ENCODE results near the gene RHOBTB1.

RHOBTB1 gene

DNA sequence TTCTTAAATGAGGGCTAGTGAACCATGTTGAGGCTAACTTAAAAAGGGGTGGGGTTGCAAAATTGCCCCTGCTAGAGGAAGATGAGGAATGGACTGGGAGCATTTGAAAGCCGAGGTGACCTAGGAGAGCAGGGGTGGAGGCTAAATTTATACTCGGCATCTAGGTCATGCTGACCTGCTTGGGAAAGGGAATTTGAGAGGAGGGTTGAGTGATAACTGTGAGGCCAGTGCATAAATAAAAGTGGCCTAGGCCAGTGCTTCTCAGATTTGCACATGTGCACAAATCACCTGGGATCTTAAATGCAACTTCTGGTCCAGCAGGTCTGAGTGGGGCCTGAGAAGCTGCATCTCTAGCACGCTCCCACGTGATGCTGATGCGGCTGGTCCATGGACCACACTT, 95.3 kb downstream of the RHOBTB1 start:
- H2BK12ac ChIP-seq (ENCODE audit: low read length) = no peak overlapping the region
- no peak overlapping the region for H3K18ac ChIP-seq (ENCODE audit: low read length)
- H3K36me3 ChIP-seq (ENCODE audit: control insufficient read depth in 1 of 2, insufficient read depth in 2 of 2, low read length in 2 of 2) = no peaks in the 10 kb centered on the region
- H2BK5ac ChIP-seq (ENCODE audit: low read depth, low read length, poor library complexity) = no peak overlapping the region
- H2BK120ac ChIP-seq (ENCODE audit: insufficient read depth, low read length, poor library complexity) = no peak overlapping the region
- no peak overlapping the region for H3K14ac ChIP-seq (ENCODE audit: low read length)
- H3K4ac ChIP-seq (ENCODE audit: low read depth, low read length) = no peak overlapping the region
- no peak overlapping the region for H3K23ac ChIP-seq (ENCODE audit: low read length)
- H4K91ac ChIP-seq (ENCODE audit: low read depth, low read length) = no peak overlapping the region
- no peak overlapping the region for H3K4me3 ChIP-seq (ENCODE audit: low read depth, low read length)
- no peak overlapping the region for H3K4me2 ChIP-seq (ENCODE audit: low read length)
- no peak overlapping the region for H4K12ac ChIP-seq (ENCODE audit: low read depth, low read length)
- H4K8ac ChIP-seq (ENCODE audit: low read depth, low read length) = no peak overlapping the region
- no peaks in the 10 kb centered on the region for H3K9me3 ChIP-seq (ENCODE audit: insufficient read depth, low read depth, low read length)
- WGBS (ENCODE audit: extremely low coverage, insufficient coverage, insufficient read length) = no CpG with 5 or more reads among the region's 5 CpGs
- no peaks in the 10 kb centered on the region for H3K27me3 ChIP-seq (ENCODE audit: insufficient read depth, low read length)
- no peaks in the 10 kb centered on the region for H3K79me1 ChIP-seq (ENCODE audit: low read length)
- no peak overlapping the region for H3K27ac ChIP-seq (ENCODE audit: low read depth, low read length)
- peaks cover 0 to 4% of the 10 kb centered on the region in 2 experiments for H3K4me1 ChIP-seq (ENCODE audit: control insufficient read depth in 1 of 2, insufficient read depth in 2 of 2, low read length in 2 of 2)
- no peak for DNase-seq
- no peak overlapping the region for H2AK5ac ChIP-seq (ENCODE audit: low read length)
- no peaks in the 10 kb centered on the region for H3K79me2 ChIP-seq (ENCODE audit: control insufficient read depth, insufficient read depth, low read length, poor library complexity)
- no peak overlapping the region for H2AFZ ChIP-seq (ENCODE audit: insufficient read depth, low read length, poor library complexity)
- H3K9ac ChIP-seq (ENCODE audit: low read length) = no peak overlapping the region

DNA sequence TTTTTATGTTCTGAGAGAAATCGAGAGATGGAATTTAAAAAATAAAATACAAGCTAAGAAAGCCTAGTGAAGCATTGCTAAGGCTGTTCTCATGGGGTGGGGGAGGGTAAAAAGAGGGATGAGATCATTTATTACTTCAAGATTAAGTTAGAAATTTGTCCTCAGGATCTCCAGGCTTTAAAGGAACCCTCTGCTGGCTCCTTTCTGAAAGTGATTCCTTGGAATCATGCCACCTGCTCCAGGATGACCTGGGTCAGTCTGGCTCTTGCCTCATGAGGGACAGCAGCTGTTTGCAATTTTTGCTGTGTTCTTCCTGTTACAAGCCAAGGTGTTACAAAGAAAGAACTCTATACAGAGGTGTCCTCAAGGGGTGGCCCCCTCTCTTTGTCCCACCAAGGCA, 95.9 kb downstream of the RHOBTB1 start:
- Histone ChIP-seq H2BK12ac (ENCODE audit: low read length) (no peak overlapping the region), H4K8ac (ENCODE audit: low read depth, low read length) (no peak overlapping the region), H3K4me3 (ENCODE audit: low read depth, low read length) (no peak overlapping the region), H3K9me3 (ENCODE audit: insufficient read depth, low read depth, low read length) (no peaks in the 10 kb centered on the region), H2BK120ac (ENCODE audit: insufficient read depth, low read length, poor library complexity) (no peak overlapping the region), H2AFZ (ENCODE audit: insufficient read depth, low read length, poor library complexity) (no peak overlapping the region), H3K36me3 (ENCODE audit: control insufficient read depth in 1 of 2, insufficient read depth in 2 of 2, low read length in 2 of 2) (no peaks in the 10 kb centered on the region), H3K79me1 (ENCODE audit: low read length) (no peaks in the 10 kb centered on the region), H3K27ac (ENCODE audit: low read depth, low read length) (no peak overlapping the region), H3K4me2 (ENCODE audit: low read length) (no peak overlapping the region), H3K18ac (ENCODE audit: low read length) (no peak overlapping the region), H3K14ac (ENCODE audit: low read length) (no peak overlapping the region), H3K23ac (ENCODE audit: low read length) (no peak overlapping the region), H2BK5ac (ENCODE audit: low read depth, low read length, poor library complexity) (no peak overlapping the region), H4K91ac (ENCODE audit: low read depth, low read length) (no peak overlapping the region), H3K79me2 (ENCODE audit: control insufficient read depth, insufficient read depth, low read length, poor library complexity) (no peaks in the 10 kb centered on the region), H2AK5ac (ENCODE audit: low read length) (no peak overlapping the region), H3K27me3 (ENCODE audit: insufficient read depth, low read length) (no peaks in the 10 kb centered on the region), H3K9ac (ENCODE audit: low read length) (no peak overlapping the region), H3K4ac (ENCODE audit: low read depth, low read length) (no peak overlapping the region), H4K12ac (ENCODE audit: low read depth, low read length) (no peak overlapping the region), H3K4me1 (ENCODE audit: control insufficient read depth in 1 of 2, insufficient read depth in 2 of 2, low read length in 2 of 2) (peaks cover 0 to 4% of the 10 kb centered on the region in 2 experiments)
- 100% methylated on average over 1 of the region's 1 CpG for WGBS (ENCODE audit: extremely low coverage, insufficient coverage, insufficient read length)
- no peak for DNase-seq

DNA sequence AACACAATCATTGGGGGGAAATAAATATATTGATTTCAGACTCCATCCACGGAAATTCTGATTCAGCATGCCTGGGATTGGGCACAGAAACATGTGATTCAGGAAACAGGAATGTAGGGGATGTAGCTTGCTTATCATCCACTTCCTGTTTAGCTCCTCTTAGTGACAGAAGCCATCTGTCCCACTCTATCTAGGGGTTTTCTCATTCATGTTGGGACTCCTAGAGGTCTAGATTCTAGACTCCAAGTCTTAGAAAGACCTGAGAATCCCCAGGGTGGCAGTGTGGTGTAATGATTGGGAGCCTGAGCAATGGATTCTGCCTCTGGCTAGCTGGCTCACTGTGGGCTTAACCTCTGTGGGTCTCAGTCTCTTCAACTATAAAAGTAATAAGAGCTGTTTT, 97.8 kb downstream of the RHOBTB1 start:
- no peak overlapping the region for H2BK120ac ChIP-seq (ENCODE audit: insufficient read depth, low read length, poor library complexity)
- no peak overlapping the region for H3K4ac ChIP-seq (ENCODE audit: low read depth, low read length)
- no peak overlapping the region for H3K9ac ChIP-seq (ENCODE audit: low read length)
- no peaks in the 10 kb centered on the region for H3K79me2 ChIP-seq (ENCODE audit: control insufficient read depth, insufficient read depth, low read length, poor library complexity)
- no peak overlapping the region for H2BK5ac ChIP-seq (ENCODE audit: low read depth, low read length, poor library complexity)
- no peak overlapping the region for H4K91ac ChIP-seq (ENCODE audit: low read depth, low read length)
- H4K8ac ChIP-seq (ENCODE audit: low read depth, low read length) = no peak overlapping the region
- DNase-seq = peak in 1 of 2 donors; percentile 17
- no peak overlapping the region for H3K14ac ChIP-seq (ENCODE audit: low read length)
- H3K27ac ChIP-seq (ENCODE audit: low read depth, low read length) = no peak overlapping the region
- no peak overlapping the region for H3K23ac ChIP-seq (ENCODE audit: low read length)
- H3K9me3 ChIP-seq (ENCODE audit: insufficient read depth, low read depth, low read length) = no peaks in the 10 kb centered on the region
- no peak overlapping the region for H4K12ac ChIP-seq (ENCODE audit: low read depth, low read length)
- H2AFZ ChIP-seq (ENCODE audit: insufficient read depth, low read length, poor library complexity) = no peak overlapping the region
- H3K27me3 ChIP-seq (ENCODE audit: insufficient read depth, low read length) = no peaks in the 10 kb centered on the region
- H3K36me3 ChIP-seq (ENCODE audit: control insufficient read depth in 1 of 2, insufficient read depth in 2 of 2, low read length in 2 of 2) = no peaks in the 10 kb centered on the region
- no peak overlapping the region for H2BK12ac ChIP-seq (ENCODE audit: low read length)
- H3K4me3 ChIP-seq (ENCODE audit: low read depth, low read length) = no peak overlapping the region
- no CpG with 5 or more reads among the region's 1 CpG for WGBS (ENCODE audit: extremely low coverage, insufficient coverage, insufficient read length)
- no peak overlapping the region for H3K4me2 ChIP-seq (ENCODE audit: low read length)
- H2AK5ac ChIP-seq (ENCODE audit: low read length) = no peak overlapping the region
- no peak overlapping the region for H3K18ac ChIP-seq (ENCODE audit: low read length)
- no peaks in the 10 kb centered on the region for H3K79me1 ChIP-seq (ENCODE audit: low read length)
- H3K4me1 ChIP-seq (ENCODE audit: control insufficient read depth in 1 of 2, insufficient read depth in 2 of 2, low read length in 2 of 2) = peaks cover 0 to 4% of the 10 kb centered on the region in 2 experiments

DNA sequence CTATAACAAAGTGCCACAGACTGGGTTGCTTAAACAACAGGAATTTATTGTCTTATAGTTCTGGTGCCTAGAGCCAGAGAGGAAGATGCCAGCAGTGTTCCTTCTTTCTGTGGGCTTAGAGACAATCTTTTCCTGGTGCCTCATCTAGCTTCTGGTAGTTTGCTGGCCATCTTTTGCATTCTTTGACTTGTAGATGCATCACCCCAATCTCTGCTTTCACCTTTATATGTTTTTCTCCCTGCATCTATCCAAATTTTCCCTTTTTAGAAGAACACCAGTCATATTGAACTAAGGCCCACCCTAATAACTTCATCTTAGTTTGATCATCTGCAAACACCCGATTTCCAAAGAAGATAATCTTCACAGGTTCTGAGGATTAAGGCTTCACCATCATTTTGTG, 98.9 kb downstream of the RHOBTB1 start:
- no peak overlapping the region for H3K18ac ChIP-seq (ENCODE audit: low read length)

More for the DNA sequence above, 98.9 kb downstream of the RHOBTB1 start:
- Histone ChIP-seq H2BK120ac (ENCODE audit: insufficient read depth, low read length, poor library complexity) (no peak overlapping the region), H2AK5ac (ENCODE audit: low read length) (no peak overlapping the region), H2AFZ (ENCODE audit: insufficient read depth, low read length, poor library complexity) (no peak overlapping the region), H4K91ac (ENCODE audit: low read depth, low read length) (no peak overlapping the region), H3K27me3 (ENCODE audit: insufficient read depth, low read length) (no peaks in the 10 kb centered on the region), H4K8ac (ENCODE audit: low read depth, low read length) (no peak overlapping the region), H2BK5ac (ENCODE audit: low read depth, low read length, poor library complexity) (no peak overlapping the region), H3K9ac (ENCODE audit: low read length) (no peak overlapping the region), H3K9me3 (ENCODE audit: insufficient read depth, low read depth, low read length) (no peaks in the 10 kb centered on the region), H3K4me1 (ENCODE audit: control insufficient read depth in 1 of 2, insufficient read depth in 2 of 2, low read length in 2 of 2) (peaks cover 0 to 4% of the 10 kb centered on the region in 2 experiments), H3K4ac (ENCODE audit: low read depth, low read length) (no peak overlapping the region), H3K79me1 (ENCODE audit: low read length) (no peaks in the 10 kb centered on the region), H3K79me2 (ENCODE audit: control insufficient read depth, insufficient read depth, low read length, poor library complexity) (no peaks in the 10 kb centered on the region), H3K27ac (ENCODE audit: low read depth, low read length) (no peak overlapping the region), H3K23ac (ENCODE audit: low read length) (no peak overlapping the region), H4K12ac (ENCODE audit: low read depth, low read length) (no peak overlapping the region), H3K4me3 (ENCODE audit: low read depth, low read length) (no peak overlapping the region), H3K36me3 (ENCODE audit: control insufficient read depth in 1 of 2, insufficient read depth in 2 of 2, low read length in 2 of 2) (no peaks in the 10 kb centered on the region), H3K4me2 (ENCODE audit: low read length) (no peak overlapping the region), H3K14ac (ENCODE audit: low read length) (no peak overlapping the region), H2BK12ac (ENCODE audit: low read length) (no peak overlapping the region)
- DNase-seq = no peak
- WGBS (ENCODE audit: extremely low coverage, insufficient coverage, insufficient read length) = no CpG with 5 or more reads among the region's 1 CpG
